HEK293 (cell line): ENCODE data around the gene IL10RB.

Experiments
- CTCF ChIA-PET: fragments of 350-600 bp; formaldehyde crosslinking; extraction: SDS; loops from one replicate; lab custom pipeline; 2021; ENCODE audit warnings: antibody characterized with exemption; lab: Yijun Ruan, JAX
- POLR2A ChIA-PET: fragments of 300-600 bp; formaldehyde crosslinking; extraction: SDS; loops from one replicate; lab custom pipeline; 2020; ENCODE audit warnings: antibody characterized with exemption, inconsistent platforms; lab: Yijun Ruan, JAX
- H3K27ac ChIP-seq: fragments of 200-500 bp; sonication (Bioruptor generic); 2 replicates; pipeline ENCODE4 v1.5.1; 2014; ENCODE audit warnings: low read depth, low read length, control low read depth, inconsistent platforms; ENCODE audit errors: extremely low read depth
- H3K36me3 ChIP-seq, 2 experiments: fragments of 200-500 bp in 1 of 2; sonication (Bioruptor generic) in 1 of 2; 1 replicate in 1 of 2; 2 replicates in 1 of 2; pipeline ENCODE4 v1.5.1; 2014 to 2017; ENCODE audit warnings: inconsistent platforms in 2 of 2, low read length in 2 of 2; ENCODE audit not compliant: control insufficient read depth in 2 of 2, insufficient read depth in 1 of 2
- H3K4me1 ChIP-seq: fragments of 200-500 bp; sonication (Bioruptor generic); 2 replicates; pipeline ENCODE4 v1.5.1; 2014; ENCODE audit warnings: mild to moderate bottlenecking, low read length, inconsistent platforms; ENCODE audit not compliant: control insufficient read depth, insufficient read depth
- H3K4me3 ChIP-seq: 2 replicates; pipeline ENCODE4 v1.5.1; 2011; ENCODE audit warnings: low read depth, mild to moderate bottlenecking, control low read depth, low read length, moderate library complexity
- H3K9me3 ChIP-seq: fragments of 200-500 bp; sonication (Bioruptor generic); 2 replicates; pipeline ENCODE4 v1.5.1; 2014; ENCODE audit warnings: low read depth, low read length, inconsistent platforms; ENCODE audit not compliant: control insufficient read depth, insufficient read depth
- BCL11A ChIP-seq: fragments of 450-650 bp; formaldehyde crosslinking; IDR thresholded peaks from 2 replicates; pipeline ENCODE4 v1.5.1; 2016; ENCODE audit warnings: low read depth, missing biosample characterization, missing genetic modification characterization
- GLI2 ChIP-seq: fragments of 450-650 bp; formaldehyde crosslinking; IDR thresholded peaks from 2 replicates; pipeline ENCODE4; 2017; ENCODE audit warnings: missing biosample characterization, missing genetic modification characterization, low read depth, borderline replicate concordance
- GLI4 ChIP-seq: fragments of 450-650 bp; formaldehyde crosslinking; IDR thresholded peaks from 2 replicates; pipeline ENCODE4 v1.5.1; 2016; ENCODE audit warnings: missing biosample characterization, missing genetic modification characterization
- HOXA7 ChIP-seq: sonication (generic); formaldehyde crosslinking; IDR thresholded peaks from 2 replicates; pipeline ENCODE4 v1.8.1; 2022; ENCODE audit warnings: missing genetic modification reagents, borderline replicate concordance
- KLF1 ChIP-seq: fragments of 450-650 bp; formaldehyde crosslinking; IDR thresholded peaks from 2 replicates; pipeline ENCODE4 v1.5.1; 2016; ENCODE audit warnings: missing biosample characterization, missing genetic modification characterization
- SALL2 ChIP-seq: fragments of 450-650 bp; formaldehyde crosslinking; IDR thresholded peaks from 2 replicates; pipeline ENCODE4 v1.5.0; 2017; ENCODE audit warnings: missing biosample characterization, mild to moderate bottlenecking, missing genetic modification characterization, borderline replicate concordance
- WT1 ChIP-seq: fragments of 450-650 bp; formaldehyde crosslinking; IDR thresholded peaks from 2 replicates; pipeline ENCODE4 v1.5.1; 2016; ENCODE audit warnings: missing biosample characterization, missing genetic modification characterization
- ZBTB20 ChIP-seq: fragments of 450-650 bp; formaldehyde crosslinking; IDR thresholded peaks from 2 replicates; pipeline ENCODE4 v1.5.1; 2016; ENCODE audit warnings: missing biosample characterization, missing genetic modification characterization
- ZFP37 ChIP-seq: fragments of 450-650 bp; formaldehyde crosslinking; IDR thresholded peaks from 2 replicates; pipeline ENCODE4 v1.5.1; 2016; ENCODE audit warnings: missing biosample characterization, missing genetic modification characterization
- ZNF121 ChIP-seq: fragments of 450-650 bp; formaldehyde crosslinking; IDR thresholded peaks from 2 replicates; pipeline ENCODE4 v1.5.1; 2016; ENCODE audit warnings: missing biosample characterization, missing genetic modification characterization
- ZNF138 ChIP-seq: fragments of 450-650 bp; formaldehyde crosslinking; IDR thresholded peaks from 2 replicates; pipeline ENCODE4 v1.5.1; 2016; ENCODE audit warnings: missing biosample characterization, missing genetic modification characterization, borderline replicate concordance
- ZNF146 ChIP-seq: fragments of 450-650 bp; formaldehyde crosslinking; IDR thresholded peaks from 2 replicates; pipeline ENCODE4 v1.5.1; 2016; ENCODE audit warnings: missing biosample characterization, missing genetic modification characterization
- ZNF398 ChIP-seq: fragments of 450-650 bp; formaldehyde crosslinking; IDR thresholded peaks from 2 replicates; pipeline ENCODE4 v1.5.1; 2017; ENCODE audit warnings: missing biosample characterization, missing genetic modification characterization
- ZNF510 ChIP-seq: fragments of 450-650 bp; formaldehyde crosslinking; IDR thresholded peaks from 2 replicates; pipeline ENCODE4 v1.5.1; 2018; ENCODE audit warnings: mild to moderate bottlenecking, missing genetic modification characterization, missing biosample characterization; ENCODE audit not compliant: insufficient replicate concordance
- ZNF529 ChIP-seq: fragments of 450-650 bp; formaldehyde crosslinking; IDR thresholded peaks from 2 replicates; pipeline ENCODE4 v1.5.1; 2017; ENCODE audit warnings: missing genetic modification characterization, missing biosample characterization; ENCODE audit not compliant: insufficient replicate concordance
- ZNF561 ChIP-seq: fragments of 450-650 bp; IDR thresholded peaks from 2 replicates; pipeline ENCODE4 v1.5.1; 2018; ENCODE audit warnings: missing biosample characterization, missing genetic modification characterization, borderline replicate concordance
- ZNF571 ChIP-seq: fragments of 450-650 bp; formaldehyde crosslinking; IDR thresholded peaks from 2 replicates; pipeline ENCODE4 v1.5.0; 2017; ENCODE audit warnings: missing biosample characterization, missing genetic modification characterization
- ZNF596 ChIP-seq: fragments of 450-650 bp; IDR thresholded peaks from 2 replicates; pipeline ENCODE4 v1.5.0; 2018; ENCODE audit warnings: missing biosample characterization, mild to moderate bottlenecking, missing genetic modification characterization, moderate library complexity
- ZNF610 ChIP-seq: fragments of 450-650 bp; formaldehyde crosslinking; IDR thresholded peaks from 2 replicates; pipeline ENCODE4 v1.5.1; 2016; ENCODE audit warnings: missing biosample characterization, missing genetic modification characterization, borderline replicate concordance
- ZNF660 ChIP-seq: fragments of 450-650 bp; IDR thresholded peaks from 2 replicates; pipeline ENCODE4 v1.5.1; 2018; ENCODE audit warnings: missing biosample characterization, mild to moderate bottlenecking, missing genetic modification characterization
- ZNF692 ChIP-seq: fragments of 450-650 bp; formaldehyde crosslinking; IDR thresholded peaks from 2 replicates; pipeline ENCODE4 v1.5.1; 2016; ENCODE audit warnings: missing biosample characterization, missing genetic modification characterization
- ZNF768 ChIP-seq: fragments of 450-650 bp; formaldehyde crosslinking; IDR thresholded peaks from 2 replicates; pipeline ENCODE4 v1.5.1; 2018; ENCODE audit warnings: missing biosample characterization, mild to moderate bottlenecking, missing genetic modification characterization
- ZNF785 ChIP-seq: fragments of 450-650 bp; formaldehyde crosslinking; IDR thresholded peaks from 2 replicates; pipeline ENCODE4 v1.5.1; 2016; ENCODE audit warnings: missing biosample characterization, missing genetic modification characterization
- ZSCAN23 ChIP-seq: fragments of 450-650 bp; formaldehyde crosslinking; IDR thresholded peaks from 2 replicates; pipeline ENCODE4 v1.5.1; 2016; ENCODE audit warnings: missing biosample characterization, missing genetic modification characterization
- ZSCAN30 ChIP-seq: fragments of 450-650 bp; IDR thresholded peaks from 2 replicates; pipeline ENCODE4 v1.5.1; 2018; ENCODE audit warnings: missing biosample characterization, mild to moderate bottlenecking, missing genetic modification characterization, moderate library complexity
- TF ChIP-seq, protein P1 (sequence below): fragments of 450-650 bp; formaldehyde crosslinking; IDR thresholded peaks from 2 replicates; pipeline ENCODE4 v1.5.1; 2017; ENCODE audit warnings: missing biosample characterization, missing genetic modification characterization
- TF ChIP-seq, protein P2 (sequence below): fragments of 450-650 bp; formaldehyde crosslinking; IDR thresholded peaks from 2 replicates; pipeline ENCODE4 v1.5.1; 2016; ENCODE audit warnings: missing biosample characterization, missing genetic modification characterization

Gene IL10RB

DNA sequence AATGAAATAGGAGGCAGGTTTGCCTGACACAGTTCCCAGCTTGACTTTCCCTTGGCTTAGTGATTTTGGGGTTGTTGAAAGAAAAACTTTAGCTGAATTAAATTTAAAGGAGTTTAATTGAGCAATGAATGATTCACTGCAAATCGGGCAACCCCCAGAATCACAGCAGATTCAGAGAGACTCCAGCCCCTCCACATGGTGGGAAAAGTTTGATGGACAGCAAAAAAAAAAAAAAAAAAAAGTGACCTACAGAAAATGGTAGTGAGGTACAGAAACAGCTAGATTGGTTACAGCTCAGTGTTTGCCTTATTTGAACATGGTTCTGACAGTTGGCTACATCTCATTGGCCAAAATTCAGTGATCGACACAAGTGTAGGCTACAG lies 49.0 kb upstream of the IL10RB start:
- no peaks in the 10 kb centered on the region for H3K36me3 ChIP-seq
- TF ChIP-seq ZNF610 (tag by site-specific recombination) (no peak), ZNF692 (no peak), ZNF121 (tag by site-specific recombination) (no peak), ZNF561 (tag by site-specific recombination) (no peak), ZFP37 (tag by site-specific recombination) (no peak), ZNF768 (tag by site-specific recombination) (no peak), BCL11A (tag by site-specific recombination) (no peak), ZNF138 (tag by site-specific recombination) (no peak), ZNF510 (tag by site-specific recombination) (no peak), GLI2 (tag by site-specific recombination) (no peak), ZSCAN23 (tag by site-specific recombination) (no peak), WT1 (tag by site-specific recombination) (no peak), ZBTB20 (tag by site-specific recombination) (no peak), ZNF146 (tag by site-specific recombination) (no peak), ZNF398 (tag by site-specific recombination) (no peak), ZNF529 (tag by site-specific recombination) (no peak), ZNF785 (no peak), ZNF660 (tag by site-specific recombination) (no peak), HOXA7 (CRISPR knock-in tag) (no peak)
- TF ChIP-seq, protein P1, sequence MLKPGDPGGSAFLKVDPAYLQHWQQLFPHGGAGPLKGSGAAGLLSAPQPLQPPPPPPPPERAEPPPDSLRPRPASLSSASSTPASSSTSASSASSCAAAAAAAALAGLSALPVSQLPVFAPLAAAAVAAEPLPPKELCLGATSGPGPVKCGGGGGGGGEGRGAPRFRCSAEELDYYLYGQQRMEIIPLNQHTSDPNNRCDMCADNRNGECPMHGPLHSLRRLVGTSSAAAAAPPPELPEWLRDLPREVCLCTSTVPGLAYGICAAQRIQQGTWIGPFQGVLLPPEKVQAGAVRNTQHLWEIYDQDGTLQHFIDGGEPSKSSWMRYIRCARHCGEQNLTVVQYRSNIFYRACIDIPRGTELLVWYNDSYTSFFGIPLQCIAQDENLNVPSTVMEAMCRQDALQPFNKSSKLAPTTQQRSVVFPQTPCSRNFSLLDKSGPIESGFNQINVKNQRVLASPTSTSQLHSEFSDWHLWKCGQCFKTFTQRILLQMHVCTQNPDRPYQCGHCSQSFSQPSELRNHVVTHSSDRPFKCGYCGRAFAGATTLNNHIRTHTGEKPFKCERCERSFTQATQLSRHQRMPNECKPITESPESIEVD (tag by site-specific recombination) = no peak
- POLR2A ChIA-PET = interaction anchor here (0.7 kb wide), 2 partner anchors 51 to 129 kb away, joined by 3 to 5 read pairs; no protein-coding TSS in a partner anchor
- H3K27ac ChIP-seq = no peak overlapping the region
- CTCF ChIA-PET = interaction anchor here (0.6 to 1.1 kb wide), 3 partner anchors 11 to 228 kb away, joined by 3 to 6 read pairs (median 6); no protein-coding TSS in a partner anchor
- no peaks in the 10 kb centered on the region for H3K4me1 ChIP-seq
- no peaks in the 10 kb centered on the region for H3K9me3 ChIP-seq
- no peak overlapping the region for H3K4me3 ChIP-seq

DNA sequence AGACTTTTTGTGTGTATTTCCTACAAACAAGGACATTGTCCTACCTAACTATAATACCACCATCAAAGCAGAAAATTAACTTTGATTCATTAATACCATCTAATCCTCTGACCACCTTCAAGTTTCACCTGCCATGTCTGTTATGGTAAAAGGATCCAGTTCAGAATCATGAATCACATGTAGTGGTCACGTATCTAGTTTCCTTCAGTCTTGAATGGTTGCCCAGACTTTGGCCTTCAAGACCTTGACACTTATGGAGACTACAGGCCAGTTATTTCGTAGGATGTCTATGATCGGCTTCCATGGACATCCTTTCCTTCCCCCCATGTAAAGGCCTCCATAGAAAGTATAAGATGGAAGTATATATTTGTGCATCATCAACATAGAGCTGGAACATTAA lies 46.9 kb upstream of the IL10RB start:
- H3K4me3 ChIP-seq = no peak overlapping the region
- no peak overlapping the region for H3K27ac ChIP-seq
- CTCF ChIA-PET = interaction anchor here (0.5 to 2.2 kb wide), 3 partner anchors 23 to 448 kb away, joined by 3 to 5 read pairs (median 4); partner anchors contain the start of gene PAXBP1
- no peaks in the 10 kb centered on the region for H3K9me3 ChIP-seq
- no peaks in the 10 kb centered on the region for H3K4me1 ChIP-seq
- H3K36me3 ChIP-seq = no peaks in the 10 kb centered on the region
- no peak for TF ChIP-seq GLI4
- TF ChIP-seq ZNF596 (tag by site-specific recombination) = no peak
- no peak for TF ChIP-seq ZNF571 (tag by site-specific recombination)
- no peak for TF ChIP-seq ZNF660 (tag by site-specific recombination)
- TF ChIP-seq, protein P2, sequence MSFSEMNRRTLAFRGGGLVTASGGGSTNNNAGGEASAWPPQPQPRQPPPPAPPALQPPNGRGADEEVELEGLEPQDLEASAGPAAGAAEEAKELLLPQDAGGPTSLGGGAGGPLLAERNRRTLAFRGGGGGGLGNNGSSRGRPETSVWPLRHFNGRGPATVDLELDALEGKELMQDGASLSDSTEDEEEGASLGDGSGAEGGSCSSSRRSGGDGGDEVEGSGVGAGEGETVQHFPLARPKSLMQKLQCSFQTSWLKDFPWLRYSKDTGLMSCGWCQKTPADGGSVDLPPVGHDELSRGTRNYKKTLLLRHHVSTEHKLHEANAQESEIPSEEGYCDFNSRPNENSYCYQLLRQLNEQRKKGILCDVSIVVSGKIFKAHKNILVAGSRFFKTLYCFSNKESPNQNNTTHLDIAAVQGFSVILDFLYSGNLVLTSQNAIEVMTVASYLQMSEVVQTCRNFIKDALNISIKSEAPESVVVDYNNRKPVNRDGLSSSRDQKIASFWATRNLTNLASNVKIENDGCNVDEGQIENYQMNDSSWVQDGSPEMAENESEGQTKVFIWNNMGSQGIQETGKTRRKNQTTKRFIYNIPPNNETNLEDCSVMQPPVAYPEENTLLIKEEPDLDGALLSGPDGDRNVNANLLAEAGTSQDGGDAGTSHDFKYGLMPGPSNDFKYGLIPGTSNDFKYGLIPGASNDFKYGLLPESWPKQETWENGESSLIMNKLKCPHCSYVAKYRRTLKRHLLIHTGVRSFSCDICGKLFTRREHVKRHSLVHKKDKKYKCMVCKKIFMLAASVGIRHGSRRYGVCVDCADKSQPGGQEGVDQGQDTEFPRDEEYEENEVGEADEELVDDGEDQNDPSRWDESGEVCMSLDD (tag by site-specific recombination) = no peak
- TF ChIP-seq ZSCAN30 (tag by site-specific recombination) = no peak
- TF ChIP-seq SALL2 (tag by site-specific recombination) = no peak
- TF ChIP-seq KLF1 (tag by site-specific recombination) = no peak
- POLR2A ChIA-PET = interaction anchor here (0.7 kb wide), 1 partner anchor 27 kb away, joined by 3 read pairs; no protein-coding TSS in a partner anchor
